Measurements from ENCODE around the gene RIT2.

RIT2 gene

DNA sequence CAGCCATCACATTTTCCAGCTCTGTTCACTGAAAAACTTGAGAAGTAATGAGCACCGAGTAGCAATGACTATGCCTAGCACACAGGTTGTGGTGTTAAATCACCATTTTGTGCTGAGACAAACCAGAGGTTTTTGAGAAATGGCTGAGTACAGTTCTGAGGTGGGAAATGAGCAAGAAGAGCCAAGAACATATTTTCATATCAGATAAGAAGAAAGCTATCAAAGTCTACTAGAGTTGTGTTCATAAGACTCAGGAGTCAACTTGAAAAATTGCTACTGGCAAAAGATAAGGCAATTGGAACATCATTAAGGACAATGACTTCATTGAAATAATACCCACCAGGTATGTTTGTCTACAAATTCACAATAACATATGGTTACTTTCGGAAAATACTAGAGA lies 108.1 kb downstream of the RIT2 start:
- DNase-seq: no peak

DNA sequence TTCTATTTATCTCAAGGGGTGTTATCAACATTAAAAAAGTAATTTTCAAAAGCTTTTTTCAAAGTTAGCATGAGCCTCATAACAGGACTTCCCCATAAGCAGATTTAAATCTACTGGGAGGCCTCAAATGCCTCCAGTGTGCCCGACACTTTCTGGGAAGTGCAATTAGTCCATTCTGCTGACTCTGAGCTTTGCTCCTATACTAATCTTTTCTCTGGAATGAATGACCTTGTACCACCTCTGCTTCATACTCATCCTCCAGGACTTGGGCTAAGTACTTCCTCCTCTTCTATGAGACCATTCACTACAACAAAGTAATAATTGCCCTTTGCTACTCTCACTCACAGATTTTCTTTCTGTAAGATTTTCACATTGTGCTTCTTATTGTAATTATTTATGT lies 111.1 kb downstream of the RIT2 start:
- no peak for DNase-seq

DNA sequence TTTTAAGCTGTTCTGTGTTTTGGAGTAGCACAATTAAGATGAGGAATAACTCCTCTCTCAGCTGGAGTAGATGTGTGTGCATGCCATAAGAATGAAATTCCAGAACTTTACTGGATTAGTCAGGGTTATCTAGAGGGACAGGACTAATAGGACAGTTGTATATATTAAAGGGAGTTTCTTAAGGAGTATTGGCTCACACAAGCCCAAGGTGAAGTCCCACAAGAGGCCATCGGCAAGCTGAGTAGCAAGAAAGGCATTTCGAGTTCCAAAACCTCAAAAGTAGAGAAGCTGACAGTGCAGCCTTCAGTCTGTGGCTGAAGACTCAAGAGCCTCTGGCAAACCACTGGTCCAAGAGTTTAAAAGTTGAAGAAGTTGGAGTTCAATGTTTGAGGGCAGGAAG lies 113.7 kb downstream of the RIT2 start:
- peak; percentile 9 for DNase-seq

DNA sequence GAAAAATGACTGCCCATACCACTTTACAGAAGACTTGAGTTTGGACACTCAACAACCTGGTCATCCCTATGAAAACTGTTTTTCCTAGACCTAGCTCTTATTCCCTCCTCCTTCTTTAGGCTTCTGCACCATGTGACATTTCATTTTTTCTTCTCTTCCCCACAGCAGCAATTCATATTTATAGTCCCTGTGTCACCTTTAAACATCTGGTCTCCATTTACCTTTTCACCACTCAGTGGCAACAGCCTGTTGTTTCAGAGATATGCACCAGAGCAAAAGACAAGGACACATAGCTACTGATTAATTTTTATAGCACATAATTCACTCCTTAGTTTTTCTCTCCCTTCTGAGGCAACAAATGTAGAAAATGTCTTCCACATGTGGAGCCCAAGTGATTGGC lies 118.7 kb downstream of the RIT2 start:
- no peak for DNase-seq

DNA sequence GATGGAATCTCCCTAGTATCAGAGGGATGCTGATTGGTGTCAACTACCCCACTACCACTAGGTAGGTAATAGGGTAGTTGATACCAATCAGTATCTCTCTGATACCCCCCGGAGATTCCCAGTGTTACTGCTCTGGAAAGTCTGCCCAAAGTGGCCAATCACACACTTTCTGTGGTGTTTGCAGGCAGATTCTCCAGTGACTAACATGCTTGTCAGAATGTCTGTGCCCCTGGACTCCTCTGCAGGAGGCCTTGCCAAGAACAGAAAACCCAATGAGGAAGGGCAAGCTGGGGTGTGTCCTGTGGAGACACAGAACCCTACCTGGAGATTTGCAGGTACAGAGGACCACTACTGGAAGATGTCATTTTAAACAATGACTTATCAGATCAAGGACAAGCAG lies 135.1 kb downstream of the RIT2 start:
- DNase-seq: peak; percentile 27

DNA sequence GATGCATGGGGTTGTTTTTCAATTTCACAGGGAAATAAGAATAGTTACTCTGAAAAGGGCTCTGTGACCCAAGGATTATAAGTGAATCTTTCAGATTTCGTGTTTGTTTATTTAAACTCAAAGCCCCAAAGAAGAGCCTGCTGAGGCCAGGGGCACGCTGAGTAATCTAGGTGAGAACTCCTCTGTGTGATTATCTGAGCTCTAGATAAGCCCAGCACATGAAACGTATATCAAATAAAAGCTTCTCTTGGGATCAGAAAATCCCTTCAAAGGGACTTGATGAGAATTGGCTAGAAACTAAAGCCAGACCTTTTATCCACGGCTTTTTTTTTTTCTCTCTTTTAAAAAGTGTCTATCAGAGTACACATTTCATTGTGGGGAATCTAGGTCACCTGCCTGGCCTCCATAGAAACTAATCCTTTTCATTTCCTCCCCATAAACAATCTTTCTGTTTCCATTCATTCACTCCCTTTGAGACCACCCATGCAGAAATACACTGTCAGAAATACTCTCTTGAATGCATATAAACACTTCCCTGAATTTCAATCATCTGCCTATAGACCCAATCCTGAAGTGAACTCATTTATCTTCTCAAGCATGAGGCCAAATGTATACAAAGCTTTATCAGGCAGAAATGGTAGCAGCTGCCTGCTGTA lies 137.4 kb downstream of the RIT2 start:
- no peak for DNase-seq

DNA sequence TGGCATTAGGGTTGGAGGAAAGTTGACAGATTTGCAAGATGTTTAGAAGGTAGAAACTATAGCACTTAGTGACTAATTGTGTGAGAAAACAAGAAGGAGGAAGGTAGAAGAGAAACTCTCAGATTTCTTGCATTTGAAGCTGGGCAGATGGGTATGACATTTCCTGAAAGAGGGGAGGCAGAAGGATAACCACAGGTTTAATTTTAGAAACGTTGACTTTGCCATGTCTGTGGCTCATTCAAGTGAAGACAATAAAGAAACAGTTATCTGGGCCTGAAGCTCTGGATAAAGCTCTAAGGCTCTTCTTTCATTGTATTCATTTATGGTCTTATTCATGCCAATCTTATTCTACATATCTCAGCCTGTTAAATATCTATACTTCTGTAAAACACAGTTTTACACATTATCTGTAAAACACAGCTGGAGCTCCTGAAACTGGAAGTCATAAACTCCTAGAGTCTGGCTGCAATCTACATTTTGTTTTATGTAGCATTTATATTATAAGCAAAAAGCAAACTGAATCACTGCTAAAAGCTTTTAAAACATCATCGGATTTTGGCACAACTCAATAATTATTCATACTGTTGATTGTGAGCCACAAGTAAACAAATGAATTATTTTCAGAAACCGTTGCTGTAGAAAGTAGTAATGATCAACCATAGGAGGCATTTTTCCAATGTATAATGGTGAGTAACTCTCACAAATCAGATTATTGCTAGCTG lies 138.5 kb downstream of the RIT2 start:
- peak; percentile 18 for DNase-seq

DNA sequence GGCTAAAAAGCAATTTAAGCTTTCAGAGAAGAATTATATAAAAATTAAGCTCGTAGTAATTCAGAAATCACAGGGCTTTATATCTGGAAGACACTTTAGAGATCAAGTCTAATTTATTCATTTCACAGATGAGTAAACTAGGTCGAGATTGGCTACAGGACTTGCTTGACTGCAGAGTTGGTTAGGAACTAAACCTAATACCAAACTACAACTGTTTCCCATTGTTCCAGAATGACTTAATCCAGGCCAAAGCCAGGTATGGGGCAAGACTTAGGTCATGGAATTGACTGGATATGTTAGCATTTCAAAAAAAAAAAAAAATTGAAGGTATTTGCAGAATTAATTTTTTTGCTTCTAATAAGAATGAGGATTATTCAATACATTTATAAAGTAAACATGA lies 146.1 kb downstream of the RIT2 start:
- DNase-seq: no peak

DNA sequence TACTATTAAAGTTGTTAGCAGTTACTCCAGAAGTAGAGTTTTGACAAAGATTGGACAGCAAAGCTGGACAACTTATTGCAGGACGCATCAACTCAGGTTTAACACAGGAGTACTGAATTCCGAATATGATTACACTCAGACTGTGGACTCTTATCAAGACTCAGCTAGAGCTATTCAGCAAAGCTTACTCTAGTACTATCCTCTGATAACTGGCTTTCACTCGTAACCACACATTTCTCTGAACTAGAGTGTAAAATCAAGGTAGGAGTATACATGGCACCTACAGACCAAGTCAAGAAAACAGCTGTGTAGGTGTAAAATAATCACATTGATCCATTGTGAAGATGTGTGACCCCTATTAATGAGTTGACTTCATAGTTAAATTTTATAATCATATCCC lies 154.2 kb downstream of the RIT2 start:
- DNase-seq: no peak

DNA sequence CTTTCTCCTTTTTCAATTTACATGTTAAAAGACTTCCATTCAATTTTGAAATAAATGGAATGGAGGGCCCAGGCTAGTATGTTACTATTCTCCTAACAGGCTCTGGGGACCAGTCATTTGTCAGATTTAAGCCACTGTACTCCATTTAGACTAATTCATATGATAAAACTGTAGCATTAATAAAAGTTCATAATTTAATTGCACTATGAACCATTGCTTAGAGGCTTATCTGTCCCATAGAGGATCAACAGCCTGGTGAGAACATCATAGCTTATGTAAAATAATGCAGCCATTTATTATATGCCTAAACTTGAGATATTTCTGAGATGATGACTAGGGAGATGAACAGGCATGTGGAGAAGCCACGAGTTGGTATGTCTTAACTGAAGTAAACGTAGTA lies 156.0 kb downstream of the RIT2 start:
- no peak for DNase-seq

DNA sequence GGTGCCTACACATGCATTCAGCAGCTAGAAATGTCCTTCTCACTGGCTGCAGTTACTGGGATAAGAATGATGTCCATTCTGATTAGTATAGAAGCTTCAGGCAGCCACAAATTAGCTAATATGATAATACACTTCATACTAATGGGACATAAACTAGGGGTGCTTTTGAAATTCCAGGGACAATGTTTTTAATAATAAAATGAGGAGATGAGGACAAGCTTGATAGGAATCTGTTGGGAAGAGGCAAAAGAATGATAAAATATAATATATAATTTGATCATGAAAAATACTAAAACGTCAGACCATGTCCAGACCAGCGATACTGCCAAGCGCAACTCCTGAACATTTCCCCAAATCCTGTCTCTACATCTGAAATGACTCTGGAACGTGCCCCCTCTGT lies 157.1 kb downstream of the RIT2 start:
- no peak for DNase-seq

DNA sequence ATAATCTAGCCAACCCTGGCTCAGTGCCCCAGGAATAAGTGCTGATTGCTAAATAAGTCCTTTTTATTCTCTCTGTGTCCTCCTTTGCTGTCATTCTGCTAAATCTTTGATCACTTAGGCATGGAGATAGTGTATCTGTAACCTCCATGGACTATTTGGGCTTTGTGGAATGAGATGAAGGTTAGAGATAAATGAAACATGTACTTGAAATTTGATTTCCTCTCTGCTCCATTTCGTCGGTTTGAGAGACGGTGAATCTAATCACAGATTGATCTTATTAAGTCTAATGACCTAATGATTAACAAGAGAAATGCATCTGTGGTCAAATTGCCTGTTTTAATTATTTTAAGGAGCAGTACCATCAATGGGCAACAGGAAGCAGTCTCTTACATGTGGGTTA lies 159.2 kb downstream of the RIT2 start:
- no peak for DNase-seq

DNA sequence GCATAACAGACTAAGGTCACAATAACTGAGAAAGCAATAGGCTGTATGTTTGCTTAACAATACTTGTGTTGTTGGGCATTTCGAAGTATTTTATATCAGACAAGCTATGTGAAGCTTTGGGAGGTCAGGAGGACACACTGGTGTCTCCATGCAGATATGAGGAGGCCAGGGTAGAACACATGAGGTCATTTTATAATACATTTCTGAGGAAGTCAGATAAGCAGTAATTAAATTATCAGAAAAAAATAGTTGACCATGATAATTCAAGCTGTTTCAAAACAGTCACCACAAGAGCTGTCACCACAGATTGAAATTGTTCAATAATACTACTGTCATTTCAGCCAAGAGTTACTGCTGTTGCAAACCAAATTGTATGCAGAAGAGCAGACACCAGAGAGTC lies 160.6 kb downstream of the RIT2 start:
- DNase-seq: no peak

DNA sequence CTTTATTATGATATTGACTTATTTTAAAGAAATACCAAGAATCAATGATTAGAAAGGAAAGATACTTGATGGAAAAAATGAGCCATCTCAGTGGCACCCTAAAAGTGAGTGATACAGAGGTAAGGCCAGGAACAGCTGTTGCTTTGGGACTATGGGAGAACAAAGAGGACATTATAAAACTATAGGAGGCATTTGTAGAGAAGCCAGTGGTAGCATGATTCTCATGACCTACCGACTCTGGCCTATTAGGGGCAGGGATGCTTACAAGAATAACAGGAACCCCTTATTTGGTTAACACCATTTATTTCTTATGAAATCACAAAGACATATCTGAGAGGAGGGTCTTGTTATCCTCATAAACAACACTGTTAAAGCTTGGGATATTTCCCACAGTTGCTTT lies 162.2 kb downstream of the RIT2 start:
- DNase-seq: no peak

DNA sequence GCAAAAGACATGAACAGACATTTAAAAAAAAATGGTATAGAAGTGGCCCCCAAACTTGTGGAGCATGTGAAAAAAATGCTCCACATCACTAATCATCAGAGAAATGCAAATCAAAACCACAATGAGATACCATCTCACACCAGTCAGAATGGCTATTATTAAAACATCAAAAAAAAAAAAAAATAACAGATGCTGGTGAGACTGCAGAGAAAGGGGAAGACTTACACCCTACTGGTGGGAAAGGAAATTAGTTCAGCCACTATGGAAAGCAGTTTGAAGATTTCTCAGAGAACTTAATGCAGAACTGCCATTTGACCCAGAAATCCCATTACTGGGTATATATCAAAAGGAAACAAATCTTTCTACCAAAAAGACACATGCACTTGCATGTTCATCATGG lies 164.8 kb downstream of the RIT2 start:
- no peak for DNase-seq

DNA sequence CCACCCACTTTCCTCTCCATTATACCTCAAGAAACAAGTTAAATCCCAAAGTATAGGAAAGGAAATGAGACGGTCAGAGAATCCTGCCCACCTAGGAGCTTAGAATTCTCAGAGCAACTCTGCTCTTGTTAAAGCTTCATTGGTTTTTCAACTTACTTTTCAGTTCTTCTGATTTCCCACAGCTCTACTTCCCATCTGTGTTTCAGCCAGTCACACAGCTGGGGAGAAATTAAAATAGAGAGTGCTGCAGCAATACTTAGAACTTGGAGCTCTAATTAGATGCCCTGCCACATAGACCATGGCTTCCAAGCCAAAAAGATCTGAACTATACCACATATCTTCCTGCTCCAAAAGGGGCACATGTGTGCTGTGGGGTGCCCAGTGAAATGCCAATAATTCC lies 166.7 kb downstream of the RIT2 start:
- no peak for DNase-seq

DNA sequence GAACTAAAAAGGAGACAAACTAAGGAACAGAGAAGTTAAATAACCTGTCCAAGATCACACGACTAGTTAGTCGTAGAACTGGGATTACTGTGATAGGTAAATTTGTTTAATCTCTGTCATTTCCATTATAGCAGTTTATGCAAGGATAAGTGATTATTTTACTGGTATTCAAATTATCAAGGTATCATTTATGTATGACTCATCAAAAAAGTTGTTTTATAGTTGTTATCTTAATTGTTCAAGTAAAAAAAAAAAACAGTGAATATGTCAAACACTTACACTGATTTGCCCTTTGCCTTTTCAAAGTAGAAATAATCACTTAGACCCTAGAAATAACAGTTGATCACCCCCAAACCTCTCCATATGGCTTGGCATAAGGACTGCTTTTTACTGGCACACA lies 173.6 kb downstream of the RIT2 start:
- no peak for DNase-seq

DNA sequence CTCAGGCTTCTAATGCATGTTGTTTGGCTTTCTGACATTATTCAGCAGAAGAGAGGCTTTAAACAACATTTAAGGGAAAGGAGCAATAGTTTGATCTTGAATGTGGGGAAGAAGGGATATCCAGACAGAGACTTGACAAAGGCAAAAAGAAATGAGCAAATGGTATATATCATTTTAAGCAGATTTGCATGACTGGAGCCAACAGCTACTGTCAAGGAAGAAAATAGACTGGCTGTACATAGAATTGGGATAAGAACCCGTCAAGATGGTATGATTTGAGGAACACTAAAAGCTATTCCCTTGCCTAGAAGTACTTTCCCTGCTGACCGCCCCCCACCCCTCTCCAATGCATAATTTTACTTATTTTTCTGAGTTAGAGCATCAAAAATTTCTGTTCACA lies 174.5 kb downstream of the RIT2 start:
- DNase-seq: no peak

DNA sequence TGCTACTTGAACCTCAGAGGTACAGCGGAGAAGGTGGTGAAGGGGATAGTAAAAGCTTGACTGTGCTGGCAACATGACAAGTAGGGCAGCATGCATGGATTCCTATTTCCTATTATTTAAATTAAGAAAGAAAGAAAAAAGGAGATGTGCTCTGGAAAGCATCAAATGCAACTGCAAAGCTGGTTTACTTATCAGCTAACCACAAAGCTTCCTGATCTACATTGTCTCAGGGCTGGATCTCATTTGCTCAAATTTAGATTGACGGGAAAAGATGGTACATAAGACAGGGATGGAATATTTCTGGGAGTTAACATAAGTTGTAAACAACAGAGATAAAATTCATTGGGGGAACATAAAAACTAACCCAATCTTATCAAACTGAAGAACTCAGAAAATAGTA lies 178.0 kb downstream of the RIT2 start:
- no peak for DNase-seq

DNA sequence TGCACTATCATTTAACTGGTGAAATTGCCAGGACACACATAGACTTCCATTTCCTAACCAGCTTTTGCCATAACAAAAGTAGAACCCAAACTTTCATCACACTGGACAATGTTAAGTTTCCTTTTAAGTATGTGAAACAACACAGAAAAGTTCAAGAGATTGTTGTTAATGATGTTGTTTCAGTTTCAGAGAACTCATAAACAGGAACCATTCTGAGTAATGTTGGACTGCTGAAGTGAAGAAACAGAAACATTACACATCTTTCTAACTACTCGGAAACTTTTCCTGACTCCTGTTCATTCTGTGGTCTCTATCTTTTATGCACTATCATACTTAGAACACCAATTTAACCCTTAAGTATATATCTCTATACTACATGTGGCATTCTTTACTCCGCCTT lies 179.2 kb downstream of the RIT2 start:
- DNase-seq: no peak

DNA sequence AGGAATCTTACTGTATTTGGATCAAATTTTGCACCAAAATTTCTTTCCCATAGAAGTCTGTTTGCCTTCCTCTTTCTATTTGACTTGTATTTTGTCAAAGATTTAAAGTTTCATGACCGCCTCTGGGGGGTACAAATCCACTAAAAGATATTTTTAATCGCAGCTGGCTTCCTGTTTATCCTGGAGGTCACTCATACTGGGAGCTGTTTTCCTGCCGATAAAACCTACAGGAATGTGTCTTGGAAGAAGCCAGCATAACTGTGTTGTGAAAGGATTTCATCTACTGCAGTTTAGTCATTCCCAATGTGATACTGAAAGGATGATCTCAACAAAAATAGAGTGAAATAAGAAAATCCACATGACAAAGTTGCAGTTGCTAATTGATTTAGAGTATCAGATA lies 184.0 kb downstream of the RIT2 start:
- peak; percentile 85 for DNase-seq

DNA sequence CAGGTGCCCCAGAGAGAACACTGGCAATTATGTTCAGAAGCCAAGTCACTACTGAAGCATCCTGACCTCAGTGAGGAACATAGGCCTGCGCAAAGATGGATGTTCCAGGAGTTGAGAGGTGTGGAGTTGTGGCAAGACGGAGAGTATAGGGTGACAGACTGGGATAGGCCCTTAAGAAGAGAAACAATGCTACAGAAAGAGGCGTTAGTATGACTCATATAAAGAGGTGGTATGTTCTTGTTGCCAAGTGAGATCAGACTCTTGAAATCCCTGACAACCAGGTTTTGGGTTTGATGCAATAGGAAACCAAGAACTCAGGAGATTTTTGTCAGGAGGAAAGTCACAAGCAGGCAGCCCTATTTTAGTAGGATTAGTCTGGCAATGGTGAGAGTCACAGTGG lies 185.6 kb downstream of the RIT2 start:
- peak; percentile 18 for DNase-seq

DNA sequence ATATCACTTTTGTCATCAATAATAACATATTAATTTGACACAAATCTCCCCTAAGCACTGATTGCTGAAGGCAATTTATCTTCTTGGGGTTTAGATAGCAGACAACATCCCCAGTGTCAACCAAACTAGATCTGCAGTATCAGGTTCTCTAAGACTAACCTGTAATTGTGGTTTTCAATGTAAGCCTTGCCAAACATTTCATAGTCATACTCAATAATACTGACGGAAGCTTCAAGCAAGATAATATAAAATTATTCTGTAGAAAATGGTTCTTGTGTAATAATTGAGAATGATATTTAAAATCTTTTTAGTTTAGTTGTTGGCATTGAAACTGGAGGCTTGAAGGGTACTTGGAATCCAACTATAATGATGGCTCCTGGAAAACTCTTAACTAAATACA lies 186.3 kb downstream of the RIT2 start:
- no peak for DNase-seq

DNA sequence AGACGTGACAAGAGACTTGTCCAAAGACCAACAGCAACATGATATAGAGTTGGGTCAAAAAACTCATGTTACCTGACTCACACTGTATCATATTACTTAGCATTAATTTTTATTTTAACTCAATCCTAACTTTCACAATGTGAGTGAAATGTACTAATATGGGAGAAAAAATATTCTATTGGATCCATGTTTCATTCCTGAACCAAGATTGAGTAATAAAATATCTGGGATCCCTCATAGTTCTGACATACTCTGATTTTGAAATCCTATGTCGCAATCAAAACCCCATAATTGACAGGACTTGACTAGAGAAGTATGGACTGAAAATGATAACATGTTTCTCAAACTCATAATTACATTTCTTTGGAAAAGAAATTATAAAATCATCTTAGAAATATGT lies 190.4 kb downstream of the RIT2 start:
- peak; percentile 51 for DNase-seq

DNA sequence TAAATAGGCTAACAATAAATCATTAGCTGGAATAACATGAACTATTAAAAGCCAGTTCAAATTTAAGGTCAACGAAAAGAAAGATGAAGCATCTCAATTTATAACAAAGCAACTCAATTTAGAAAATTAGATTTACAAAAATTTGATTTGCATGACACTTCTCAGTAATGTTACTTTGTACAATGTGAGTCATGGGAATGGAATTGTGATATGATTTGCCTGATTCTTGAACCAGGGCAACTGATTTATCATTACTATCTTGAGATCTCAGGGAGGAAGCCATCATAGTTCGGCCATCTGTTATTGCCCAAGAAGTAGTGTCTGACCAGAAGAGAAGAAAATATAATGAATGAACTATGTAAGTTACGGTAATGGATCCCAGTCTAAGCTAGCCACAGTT lies 193.1 kb downstream of the RIT2 start:
- DNase-seq: no peak
